A549 (cell line): ENCODE data around the gene PCNX3. TPM values are rescaled to one million over a fixed set of nuclear protein-coding genes. Genes with fewer than 3 reads are reported as not detected.

Source experiments
- ATAC-seq, 2 experiments: fragments of 200-7000 bp in 1 of 2; fragments of >200 bp in 1 of 2; cut with Nextera tagmentation in 1 of 2; cut with Tn5 transposase in 1 of 2; 3 replicates each; pipeline versions ENCODE4 v1.8.0 to v1.9.1; 2018 to 2020; ENCODE audit warnings: mild to moderate bottlenecking in 1 of 2, moderate library complexity in 1 of 2
- CTCF ChIA-PET: fragments of 300-600 bp; sonication (Branson Sonifier 250); formaldehyde crosslinking; extraction: SDS; loops from one replicate; lab custom pipeline; 2021; ENCODE audit warnings: antibody characterized with exemption, inconsistent platforms; lab: Yijun Ruan, JAX
- POLR2A ChIA-PET: fragments of 350-600 bp; formaldehyde crosslinking; extraction: SDS; loops from one replicate; lab custom pipeline; 2021; ENCODE audit warnings: antibody characterized with exemption, inconsistent platforms; lab: Yijun Ruan, JAX
- DNase-seq, 2 experiments: peaks; one replicate each; pipeline versions ENCODE4 v3.0.0 to v3.0.0-alpha.2; 2011 to 2016; ENCODE audit warnings: low read depth in 1 of 2, low spot score in 1 of 2
- FAIRE-seq: peaks from 2 replicates; lab custom pipeline; 2011; peaks lifted over from hg19 to GRCh38; lab: Jason Lieb, UNC
- H3K27ac ChIP-seq, 2 experiments: fragments of >200 bp; sonication (Bioruptor Twin); formaldehyde crosslinking; 3 replicates each; pipeline ENCODE4 v1.5.1; 2016 to 2017
- H3K4me1 ChIP-seq: fragments of >200 bp; sonication (Bioruptor Twin); formaldehyde crosslinking; 3 replicates; pipeline ENCODE4 v1.6.1; 2016
- H3K4me2 ChIP-seq: fragments of >200 bp; sonication (Bioruptor Twin); formaldehyde crosslinking; 3 replicates; pipeline ENCODE4 v1.6.1; 2016
- H3K4me3 ChIP-seq: fragments of >200 bp; sonication (Bioruptor Twin); formaldehyde crosslinking; 3 replicates; pipeline ENCODE4 v1.5.1; 2016
- H3K9me3 ChIP-seq: fragments of >200 bp; sonication (Bioruptor Twin); formaldehyde crosslinking; 3 replicates; pipeline ENCODE4 v1.6.1; 2016
- ATOH8 ChIP-seq: fragments of 250-450 bp; sonication (Bioruptor Pico); IDR thresholded peaks from 2 replicates; pipeline ENCODE4 v1.5.0; 2020; ENCODE audit warnings: low read depth, mild to moderate bottlenecking, moderate library complexity
- BCL3 ChIP-seq: fragments of >200 bp; sonication (Bioruptor Twin); formaldehyde crosslinking; IDR thresholded peaks from 3 replicates; pipeline ENCODE4 v1.6.1; 2016
- BHLHE40 ChIP-seq: IDR thresholded peaks from 2 replicates; pipeline ENCODE4 v1.6.1; 2012; ENCODE audit warnings: low read depth, low read length, inconsistent platforms
- CBX2 ChIP-seq: fragments of 200-600 bp; sonication (generic); IDR thresholded peaks from 2 replicates; pipeline ENCODE4 v1.6.1; 2016; ENCODE audit warnings: low read depth, mild to moderate bottlenecking, borderline replicate concordance
- EHF ChIP-seq: fragments of 250-450 bp; sonication (Bioruptor Pico); IDR thresholded peaks from 2 replicates; pipeline ENCODE4 v1.5.0; 2020; ENCODE audit warnings: mild to moderate bottlenecking
- ELK1 ChIP-seq: fragments of 150-350 bp; IDR thresholded peaks from 2 replicates; pipeline ENCODE4 v1.6.1; 2014; ENCODE audit warnings: low read depth, mild to moderate bottlenecking, low read length
- ESRRA ChIP-seq: fragments of 150-350 bp; IDR thresholded peaks from 2 replicates; pipeline ENCODE4 v1.6.1; 2014; ENCODE audit warnings: mild to moderate bottlenecking, low read length, borderline replicate concordance
- FOSB ChIP-seq: fragments of 250-450 bp; sonication (Bioruptor Pico); IDR thresholded peaks from 2 replicates; pipeline ENCODE4 v1.5.0; 2020; ENCODE audit warnings: mild to moderate bottlenecking, moderate library complexity
- FOSL2 ChIP-seq, 2 experiments: fragments of 450-650 bp in 1 of 2; fragments of >200 bp in 1 of 2; sonication (Bioruptor Twin) in 1 of 2; formaldehyde crosslinking; IDR thresholded peaks; 2 replicates each; pipeline versions ENCODE4 v1.5.0 to v1.6.1; 2016 to 2020; ENCODE audit warnings: mild to moderate bottlenecking in 1 of 2, moderate library complexity in 1 of 2
- HDAC2 ChIP-seq: fragments of 200-600 bp; sonication (generic); IDR thresholded peaks from 2 replicates; pipeline ENCODE4 v1.6.1; 2016
- HEYL ChIP-seq: fragments of 250-450 bp; sonication (Bioruptor Pico); IDR thresholded peaks from 2 replicates; pipeline ENCODE4 v1.8.0; 2021; ENCODE audit warnings: mild to moderate bottlenecking, moderate library complexity
- HMGXB4 ChIP-seq: fragments of 250-450 bp; sonication (Bioruptor Pico); IDR thresholded peaks from 2 replicates; pipeline ENCODE4 v1.5.0; 2021; ENCODE audit warnings: mild to moderate bottlenecking, moderate library complexity, borderline replicate concordance
- HOXB13 ChIP-seq: fragments of 250-450 bp; sonication (Bioruptor Pico); IDR thresholded peaks from 2 replicates; pipeline ENCODE4 v1.5.0; 2020; ENCODE audit warnings: low read depth, mild to moderate bottlenecking, moderate library complexity
- HOXB5 ChIP-seq: fragments of 250-450 bp; sonication (Bioruptor Pico); IDR thresholded peaks from 2 replicates; pipeline ENCODE4 v1.5.0; 2020; ENCODE audit warnings: mild to moderate bottlenecking, moderate library complexity
- JUNB ChIP-seq: fragments of >200 bp; sonication (Bioruptor Twin); formaldehyde crosslinking; IDR thresholded peaks from 2 replicates; pipeline ENCODE4 v1.6.1; 2016
- KDM5A ChIP-seq: fragments of 200-600 bp; sonication (generic); IDR thresholded peaks from 2 replicates; pipeline ENCODE4 v1.6.1; 2016; ENCODE audit warnings: antibody characterized with exemption, mild to moderate bottlenecking
- MAFK ChIP-seq: fragments of 450-650 bp; IDR thresholded peaks from 2 replicates; pipeline ENCODE4 v1.6.1; 2014; ENCODE audit not compliant: partially characterized antibody
- PBX3 ChIP-seq: IDR thresholded peaks from 2 replicates; pipeline ENCODE4 v1.6.1; 2012
- POLR2A ChIP-seq: IDR thresholded peaks from 2 replicates; pipeline ENCODE4 v1.6.1; 2012; ENCODE audit warnings: mild to moderate bottlenecking, low read length
- POLR2AphosphoS2 ChIP-seq: conservative IDR thresholded peaks from 2 replicates; pipeline ENCODE4 v1.6.1; 2012; ENCODE audit warnings: low read length, improper control_type of control experiment, inconsistent platforms
- RAD21 ChIP-seq, 2 experiments: fragments of >200 bp in 1 of 2; sonication (Bioruptor Twin) in 1 of 2; formaldehyde crosslinking in 1 of 2; IDR thresholded peaks in 1 of 2; conservative IDR thresholded peaks in 1 of 2; 2 replicates in 1 of 2; 3 replicates in 1 of 2; pipeline ENCODE4 v1.6.1; 2012 to 2018; ENCODE audit warnings: inconsistent platforms in 1 of 2
- REST ChIP-seq: fragments of 200-600 bp; sonication (generic); IDR thresholded peaks from 2 replicates; pipeline ENCODE4 v1.6.1; 2016; ENCODE audit warnings: antibody characterized with exemption, mild to moderate bottlenecking, moderate library complexity
- RNF2 ChIP-seq: fragments of 200-600 bp; sonication (generic); IDR thresholded peaks from 2 replicates; pipeline ENCODE4 v1.6.1; 2016; ENCODE audit warnings: low read depth, mild to moderate bottlenecking, antibody characterized with exemption, moderate library complexity, borderline replicate concordance
- TP53 ChIP-seq: fragments of 250-450 bp; sonication (Bioruptor Pico); IDR thresholded peaks from 2 replicates; pipeline ENCODE4 v1.5.0; 2021; ENCODE audit warnings: mild to moderate bottlenecking, moderate library complexity
- USF2 ChIP-seq: fragments of 450-650 bp; IDR thresholded peaks from 2 replicates; pipeline ENCODE4 v1.6.1; 2014; ENCODE audit warnings: antibody characterized with exemption
- ZC3H11A ChIP-seq: fragments of 450-650 bp; IDR thresholded peaks from 2 replicates; pipeline ENCODE4 v1.6.1; 2014; ENCODE audit warnings: antibody characterized with exemption, mild to moderate bottlenecking
- ZNF302 ChIP-seq: fragments of 250-450 bp; sonication (Bioruptor Pico); IDR thresholded peaks from 2 replicates; pipeline ENCODE4 v1.9.0; 2021; ENCODE audit warnings: inconsistent platforms, mild to moderate bottlenecking, moderate library complexity
- WGBS: methylation state at CpG from one replicate; pipeline ENCODE4 v1.1.6; 2017; ENCODE audit errors: missing lambda C conversion rate; 5-methylcytosine and 5-hydroxymethylcytosine counted together
- polyA plus RNA-seq, 4 experiments: library from polyadenylated mRNA; depleted of rRNA in 3 of 4; stranded (reverse); fragments of >200 nt; fragmentation: RNase III in 1 of 4; extraction: RNeasy Plus Mini Kit Qiagen cat#74134 plus additional on column Dnase treatment in 1 of 4; gene quantifications; 2 replicates in 3 of 4; 3 replicates in 1 of 4; pipeline ENCODE4 v1.2.3, GENCODE V29; 2011 to 2017

The PCNX3 gene
- polyA plus RNA-seq, 2 of the 4 experiments (the other 2 are of a cell fraction), result 14.2 to 29.7 TPM

GRCh38 chr11:65617990-65618751 is 2.6 kb downstream of the PCNX3 start:
- no peak overlapping the region for H3K4me2 ChIP-seq
- TF ChIP-seq RNF2, result no peak
- TF ChIP-seq ATOH8, result no peak
- TF ChIP-seq EHF (CRISPR knock-in tag), result no peak
- TF ChIP-seq PBX3, result no peak
- TF ChIP-seq FOSB, result no peak
- TF ChIP-seq TP53 (CRISPR knock-in tag), result no peak
- TF ChIP-seq ZC3H11A, result no peak
- no peak for TF ChIP-seq ESRRA
- TF ChIP-seq HOXB5, result no peak
- no peak for TF ChIP-seq JUNB
- no peak for TF ChIP-seq REST
- no peak for TF ChIP-seq BHLHE40
- TF ChIP-seq FOSL2 (IDR thresholded peaks at IDR 0.05), result no peak
- no peak for TF ChIP-seq FOSL2 (CRISPR knock-in tag; IDR thresholded peaks at IDR 0.05)
- no peak for TF ChIP-seq HDAC2
- no peak for TF ChIP-seq USF2
- TF ChIP-seq POLR2A, result no peak
- TF ChIP-seq MAFK, result no peak
- TF ChIP-seq RAD21 (conservative IDR thresholded peaks at IDR 0.05 in 1 of 2, IDR thresholded peaks at IDR 0.05 in 1 of 2), result no peak
- POLR2A ChIA-PET, result no interaction called here
- ATAC-seq (no peak), FAIRE-seq (no peak), DNase-seq (no peak)
- H3K27ac ChIP-seq, result no peak overlapping the region
- no peaks in the 10 kb centered on the region for H3K9me3 ChIP-seq
- WGBS, result 93% methylated on average over 18 of the region's 33 CpGs
- CTCF ChIA-PET, result interaction anchor here (0.6 to 1.7 kb wide), 7 partner anchors 8 to 696 kb away, joined by 3 to 17 read pairs (median 3); no protein-coding TSS in a partner anchor
- peaks cover 12% of the 10 kb centered on the region; the same call in 2 of the 3 replicates for H3K4me1 ChIP-seq
- H3K4me3 ChIP-seq, result no peak overlapping the region

- WGBS, result 93% methylated on average over 3 of the region's 14 CpGs
- Histone ChIP-seq H3K27ac (no peak overlapping the region), H3K4me2 (no peak overlapping the region), H3K4me3 (no peak overlapping the region), H3K9me3 (no peaks in the 10 kb centered on the region), H3K4me1 (peaks cover 10% of the 10 kb centered on the region; the same call in 1 of the 3 replicates)
- FAIRE-seq, result no peak
- ATAC-seq, result no peak
- ChIA-PET POLR2A (no interaction called here), CTCF (interaction anchor here (0.9 to 1.2 kb wide), 2 partner anchors 18 to 270 kb away, joined by 3 read pairs; no protein-coding TSS in a partner anchor)
- no peak for DNase-seq
- TF ChIP-seq POLR2AphosphoS2 (no peak), ZNF302 (CRISPR knock-in tag) (no peak), HOXB13 (CRISPR knock-in tag) (no peak), BCL3 (no peak), HMGXB4 (no peak), KDM5A (no peak), ZC3H11A (no peak), HEYL (CRISPR knock-in tag) (no peak), ELK1 (no peak), CBX2 (no peak)
These were observed 3.2 kb downstream of the PCNX3 start for GRCh38 chr11:65618763-65619162.
